Stimulated activated naive CD8-positive, alpha-beta T cell treated with anti-CD3 and anti-CD28 coated beads, Interleukin-15, Interleukin-2, amounts not matched to agents 100 ng/mL and 50 ng/mL, for 24 hours (primary cell): ENCODE measurements around the gene CACNA1A.
"Not testable (repeated sequence)": the region's sequence is repeated elsewhere in the genome, so short reads cannot be mapped to it uniquely, and the experiment has no call there.

ENCODE experiments used
- H3K27ac Mint-ChIP-seq: one replicate; pipeline ENCODE4 v1.8.0; 2021; ENCODE audit warnings: mild to moderate bottlenecking, mixed read lengths
- H3K27me3 Mint-ChIP-seq: one replicate; pipeline ENCODE4 v1.8.0; 2021; ENCODE audit warnings: mixed read lengths
- H3K36me3 Mint-ChIP-seq: one replicate; pipeline ENCODE4 v1.8.0; 2021; ENCODE audit warnings: low read depth, mixed read lengths
- H3K4me1 Mint-ChIP-seq: one replicate; pipeline ENCODE4 v1.8.0; 2021; ENCODE audit warnings: low read depth, mixed read lengths
- H3K4me3 Mint-ChIP-seq: one replicate; pipeline ENCODE4 v1.8.0; 2021; ENCODE audit warnings: mild to moderate bottlenecking, mixed read lengths
- H3K9me3 Mint-ChIP-seq: one replicate; pipeline ENCODE4 v1.8.0; 2021; ENCODE audit warnings: mixed read lengths

Gene CACNA1A

DNA sequence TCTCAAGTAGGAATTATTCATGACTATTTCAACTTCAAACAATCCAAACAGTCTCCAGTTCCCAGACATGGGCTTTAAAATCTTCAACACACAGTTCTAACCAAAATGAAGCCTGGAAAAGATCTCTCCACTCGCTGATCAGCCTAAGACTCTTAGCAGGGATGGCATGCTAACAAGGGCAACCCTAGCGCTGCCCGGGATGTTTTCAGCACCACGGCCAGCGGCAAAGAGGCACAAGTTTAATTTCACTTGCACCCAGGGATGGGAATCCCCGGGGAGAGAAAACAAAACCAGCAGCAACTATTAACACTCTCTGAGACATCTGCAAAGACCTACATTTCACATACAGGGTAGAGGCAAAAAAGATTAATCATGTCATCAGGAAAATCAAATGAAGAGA is 43.0 kb downstream of the CACNA1A start:
- peaks cover 3% of the 10 kb centered on the region for H3K9me3 Mint-ChIP-seq
- no peak overlapping the region for H3K27ac Mint-ChIP-seq
- H3K4me1 Mint-ChIP-seq = no peaks in the 10 kb centered on the region
- H3K4me3 Mint-ChIP-seq = no peak overlapping the region
- H3K27me3 Mint-ChIP-seq = peaks cover 22% of the 10 kb centered on the region
- no peaks in the 10 kb centered on the region for H3K36me3 Mint-ChIP-seq

DNA sequence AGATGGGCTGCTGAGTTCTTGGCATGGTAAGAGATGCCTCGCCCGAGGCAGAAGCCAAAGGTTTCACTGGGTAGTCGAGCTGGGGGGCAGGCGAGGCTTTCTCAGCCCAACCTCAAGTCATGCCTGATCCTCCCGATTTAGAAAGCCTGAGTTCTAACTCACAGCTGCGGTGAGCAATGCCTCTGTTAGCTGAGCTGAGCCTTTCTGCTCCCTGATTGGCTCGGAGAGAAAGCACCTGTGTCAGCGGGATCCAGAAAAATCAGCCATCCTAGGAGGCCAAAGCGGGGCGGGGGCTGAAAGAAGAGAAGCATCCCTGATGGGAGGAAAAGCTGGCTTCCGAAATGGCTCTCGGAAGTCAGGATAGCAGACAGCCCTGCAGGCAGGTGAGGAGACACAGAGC is 44.7 kb downstream of the CACNA1A start:
- no peak overlapping the region for H3K4me3 Mint-ChIP-seq
- peaks cover 6% of the 10 kb centered on the region for H3K9me3 Mint-ChIP-seq
- H3K27me3 Mint-ChIP-seq = peaks cover 26% of the 10 kb centered on the region
- H3K36me3 Mint-ChIP-seq = no peaks in the 10 kb centered on the region
- no peaks in the 10 kb centered on the region for H3K4me1 Mint-ChIP-seq
- H3K27ac Mint-ChIP-seq = no peak overlapping the region

DNA sequence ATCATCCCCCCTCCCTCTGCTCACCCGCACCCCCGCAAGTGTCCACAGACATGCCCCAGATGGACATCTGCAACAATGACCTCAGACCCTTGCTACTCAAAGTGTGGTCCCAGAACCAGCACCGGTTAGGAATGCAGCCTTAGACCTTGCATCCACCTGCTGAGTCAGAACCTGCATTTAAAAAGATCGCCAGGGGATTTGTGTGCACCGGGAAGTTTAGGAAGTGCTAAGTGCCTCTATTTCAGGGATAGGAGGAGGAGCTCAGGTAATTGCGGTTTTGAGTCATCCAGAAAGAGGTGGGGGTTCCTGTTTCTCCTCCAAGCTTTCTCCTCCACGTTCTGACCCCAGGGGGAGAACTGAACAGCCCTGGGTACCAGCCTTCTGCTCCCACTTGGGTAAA is 46.2 kb downstream of the CACNA1A start:
- Mint-ChIP-seq H3K27me3 (peaks cover 30% of the 10 kb centered on the region), H3K9me3 (peaks cover 9% of the 10 kb centered on the region), H3K4me1 (no peaks in the 10 kb centered on the region), H3K4me3 (no peak overlapping the region), H3K36me3 (no peaks in the 10 kb centered on the region), H3K27ac (no peak overlapping the region)

DNA sequence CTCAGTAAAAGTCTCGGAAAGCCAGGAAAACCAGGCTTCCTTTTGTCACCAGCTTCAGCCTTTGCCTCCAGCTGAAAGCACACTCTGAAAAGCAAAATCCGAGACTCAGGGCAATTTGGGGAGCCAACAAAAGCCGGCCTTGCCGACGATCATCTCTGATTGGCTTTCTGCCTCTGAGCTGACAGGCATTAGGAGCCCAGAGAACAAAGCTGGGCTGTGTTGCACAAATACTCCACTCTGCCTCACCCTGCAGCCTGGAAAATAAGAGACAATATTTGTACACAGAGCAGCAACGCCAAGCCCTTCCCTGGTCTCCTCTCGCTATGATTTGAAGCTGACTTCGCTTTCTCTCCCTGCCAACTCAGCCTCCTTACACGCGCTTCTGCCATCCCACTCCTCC is 46.9 kb downstream of the CACNA1A start:
- H3K4me1 Mint-ChIP-seq = no peaks in the 10 kb centered on the region
- peaks cover 30% of the 10 kb centered on the region for H3K27me3 Mint-ChIP-seq
- H3K4me3 Mint-ChIP-seq = no peak overlapping the region
- peaks cover 9% of the 10 kb centered on the region for H3K9me3 Mint-ChIP-seq
- H3K27ac Mint-ChIP-seq = no peak overlapping the region
- H3K36me3 Mint-ChIP-seq = no peaks in the 10 kb centered on the region

DNA sequence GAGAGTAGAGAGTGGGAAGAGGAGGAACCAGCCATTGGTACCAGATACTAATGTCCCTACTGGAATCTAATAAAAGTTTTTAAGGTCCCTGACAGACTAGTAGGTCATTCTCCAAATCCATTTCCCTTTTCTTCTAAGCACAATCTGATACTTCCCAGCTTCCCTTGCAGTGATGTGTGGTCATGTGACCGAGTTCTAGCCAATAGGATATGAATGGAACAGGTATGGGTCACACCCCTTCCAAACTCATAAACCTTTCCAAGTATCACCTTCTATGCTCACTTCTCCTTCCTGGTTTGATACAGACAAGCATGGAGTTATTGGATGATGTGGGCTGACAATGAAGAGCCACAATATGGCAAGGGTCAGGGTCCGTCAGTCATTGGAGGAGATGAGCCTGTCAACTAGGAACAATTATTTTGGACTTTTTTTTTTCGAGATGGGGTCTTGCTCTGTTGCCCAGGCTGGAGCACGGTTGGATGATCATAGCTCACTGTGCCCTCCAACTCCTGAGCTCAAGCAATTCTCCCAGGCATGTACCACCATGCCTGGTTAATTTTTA is 54.8 kb downstream of the CACNA1A start:
- Mint-ChIP-seq H3K4me1 (no peaks in the 10 kb centered on the region), H3K27ac (no peak overlapping the region), H3K36me3 (no peaks in the 10 kb centered on the region), H3K4me3 (no peak overlapping the region), H3K9me3 (peaks cover 24% of the 10 kb centered on the region), H3K27me3 (peaks cover 13% of the 10 kb centered on the region)

DNA sequence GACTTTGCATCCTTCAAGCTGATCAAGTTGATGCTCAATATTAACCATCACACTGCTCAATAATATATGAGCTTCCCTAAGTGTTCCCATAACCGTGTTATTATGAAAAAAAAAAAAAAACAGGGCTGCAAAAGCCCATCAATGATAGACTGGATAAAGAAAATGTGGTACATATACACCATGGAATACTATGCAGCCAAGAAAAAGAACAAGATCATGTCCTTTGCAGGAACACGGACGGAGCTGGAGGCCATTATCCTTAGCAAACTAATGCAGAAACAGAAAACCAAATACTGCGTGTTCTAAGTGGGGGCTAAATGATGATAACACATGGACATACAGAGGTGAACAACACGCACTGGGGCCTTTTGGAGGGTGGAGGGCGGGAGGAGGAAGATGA is 58.3 kb downstream of the CACNA1A start:
- H3K36me3 Mint-ChIP-seq = no peaks in the 10 kb centered on the region
- H3K4me3 Mint-ChIP-seq = no peak overlapping the region
- H3K9me3 Mint-ChIP-seq = peaks cover 18% of the 10 kb centered on the region
- H3K27ac Mint-ChIP-seq = no peak overlapping the region
- peaks cover 15% of the 10 kb centered on the region for H3K27me3 Mint-ChIP-seq
- no peaks in the 10 kb centered on the region for H3K4me1 Mint-ChIP-seq

DNA sequence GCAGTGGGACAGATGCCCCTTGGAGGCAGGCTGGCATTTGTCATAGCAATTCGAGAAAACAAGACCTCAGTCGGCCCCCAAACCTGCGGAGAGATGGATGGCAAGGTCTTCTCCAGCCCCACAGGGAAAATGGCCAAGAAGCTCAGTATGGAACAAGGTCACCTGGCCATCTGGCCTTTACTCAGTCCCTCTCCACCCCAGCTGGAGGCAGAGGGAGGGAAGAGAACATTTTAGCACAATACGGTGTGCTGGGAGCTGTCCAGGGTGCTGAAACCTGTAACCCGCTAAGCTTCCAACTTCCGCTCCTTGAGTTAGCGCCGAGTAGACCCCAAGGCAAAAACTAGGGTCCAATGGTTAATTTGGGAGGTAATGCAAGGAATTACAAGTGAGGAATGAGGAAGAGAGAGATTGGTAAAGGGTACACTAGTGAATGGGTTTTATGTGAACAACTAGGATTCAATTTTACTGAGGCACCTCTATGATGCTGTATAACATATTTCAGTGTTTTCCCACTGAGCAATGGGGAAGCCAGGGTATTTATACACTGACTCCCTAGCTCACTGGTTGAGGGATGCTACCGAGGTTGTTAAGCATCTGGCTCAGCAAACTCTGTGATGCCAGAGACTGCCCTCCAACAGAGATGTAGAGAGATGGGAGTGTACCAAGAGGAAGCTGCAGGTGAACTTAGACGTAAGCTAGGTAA is 64.3 kb downstream of the CACNA1A start:
- no peaks in the 10 kb centered on the region for H3K9me3 Mint-ChIP-seq
- H3K4me1 Mint-ChIP-seq = no peaks in the 10 kb centered on the region
- peaks cover 18% of the 10 kb centered on the region for H3K27me3 Mint-ChIP-seq
- no peaks in the 10 kb centered on the region for H3K36me3 Mint-ChIP-seq
- H3K4me3 Mint-ChIP-seq = no peak overlapping the region
- no peak overlapping the region for H3K27ac Mint-ChIP-seq

DNA sequence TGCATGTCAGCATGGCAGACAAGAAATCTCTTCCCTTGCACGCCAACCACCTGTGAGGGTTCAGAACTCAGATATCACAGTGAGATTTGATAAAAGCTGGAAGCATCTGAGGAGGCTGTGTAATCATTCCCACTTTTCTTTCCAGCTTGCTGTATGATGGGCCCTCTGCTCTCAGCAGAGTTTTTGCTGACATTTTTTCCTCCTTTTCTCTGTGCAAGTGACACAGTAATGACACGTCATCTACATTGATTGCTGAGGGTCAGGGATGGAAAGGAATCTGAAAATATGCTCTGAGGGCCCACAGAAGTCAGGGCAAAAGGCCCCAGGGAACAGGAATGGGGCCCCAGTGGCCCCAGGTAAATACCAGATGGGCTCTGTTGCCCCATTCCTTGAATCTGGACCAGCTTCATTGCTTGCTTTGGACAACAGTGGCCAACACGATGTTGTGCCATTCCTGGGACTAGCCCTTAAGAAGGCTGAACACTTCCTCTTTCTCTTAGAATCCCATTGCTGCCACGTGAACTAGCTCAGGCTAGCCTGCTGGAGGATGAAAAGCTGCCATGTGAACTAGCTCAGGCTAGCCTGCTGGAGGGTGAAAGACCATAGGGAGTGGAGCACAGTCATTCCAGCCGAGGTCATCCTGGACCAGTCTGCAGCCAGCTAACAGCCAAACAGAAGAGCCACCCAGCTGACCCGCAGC is 68.2 kb downstream of the CACNA1A start:
- Mint-ChIP-seq H3K27ac (no peak overlapping the region), H3K4me3 (no peak overlapping the region), H3K4me1 (no peaks in the 10 kb centered on the region), H3K36me3 (no peaks in the 10 kb centered on the region), H3K27me3 (peaks cover 8% of the 10 kb centered on the region), H3K9me3 (no peaks in the 10 kb centered on the region)

DNA sequence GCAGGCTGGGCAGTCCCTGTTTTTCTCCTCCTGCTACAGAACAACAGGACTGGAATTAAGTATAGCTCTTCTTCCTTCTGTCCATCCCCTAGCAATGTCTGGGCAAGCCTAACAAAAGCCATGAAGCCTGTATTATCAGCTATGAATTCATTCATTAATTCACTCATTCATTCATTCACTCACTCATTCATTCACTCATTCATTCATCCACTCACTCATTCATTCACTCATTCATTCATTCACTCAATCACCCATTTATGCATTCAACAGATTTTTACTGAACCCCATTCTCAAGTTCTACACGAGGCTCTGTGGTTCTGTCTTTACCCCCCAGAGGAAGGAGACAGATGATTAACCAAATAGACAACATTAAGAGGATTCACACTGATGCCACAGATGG is 69.9 kb downstream of the CACNA1A start:
- Mint-ChIP-seq H3K4me1 (no peaks in the 10 kb centered on the region), H3K27ac (no peak overlapping the region), H3K27me3 (peaks cover 11% of the 10 kb centered on the region), H3K9me3 (no peaks in the 10 kb centered on the region), H3K4me3 (no peak overlapping the region), H3K36me3 (no peaks in the 10 kb centered on the region)

DNA sequence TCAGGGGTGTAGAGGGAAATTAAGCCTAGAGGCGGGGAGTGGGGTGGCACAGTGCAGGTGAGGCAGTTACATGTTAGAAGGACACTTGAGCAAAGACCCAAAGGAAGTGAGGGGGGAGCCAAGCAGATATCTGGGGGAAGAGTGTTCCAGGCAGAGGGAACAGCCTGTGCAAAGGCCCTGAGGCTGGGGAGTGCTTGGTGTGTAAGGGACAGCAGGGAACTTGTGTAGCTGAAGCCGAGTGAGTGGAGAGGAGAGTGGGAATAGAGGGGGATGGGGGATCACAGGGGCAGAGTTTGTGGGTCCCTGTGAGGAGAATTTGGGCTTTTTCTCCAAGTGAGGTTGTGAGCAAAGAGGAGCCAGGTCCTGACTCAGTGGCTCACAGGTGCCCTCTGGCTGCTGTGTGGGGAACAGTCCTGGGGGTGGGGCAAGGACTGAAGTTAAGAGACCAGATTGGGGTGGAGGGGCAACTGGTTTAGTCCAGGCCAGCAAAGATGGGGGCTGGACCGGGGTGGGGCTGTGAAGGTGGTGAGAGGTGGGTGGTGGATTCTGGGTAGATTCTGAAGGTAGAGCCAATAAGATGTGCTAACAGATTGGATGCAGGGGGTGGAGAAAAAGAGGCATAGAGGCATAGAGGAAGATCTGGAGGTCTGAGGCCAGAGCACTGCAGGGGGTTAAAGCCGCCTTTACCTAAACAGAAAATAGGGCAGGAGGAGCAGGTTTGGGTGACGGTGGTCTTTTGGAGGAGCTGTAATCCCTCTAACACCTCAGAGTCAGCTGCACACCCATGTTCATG is 75.3 kb downstream of the CACNA1A start:
- H3K36me3 Mint-ChIP-seq = no peaks in the 10 kb centered on the region
- H3K27me3 Mint-ChIP-seq = peaks cover 25% of the 10 kb centered on the region
- no peaks in the 10 kb centered on the region for H3K4me1 Mint-ChIP-seq
- H3K27ac Mint-ChIP-seq = peak overlapping the region; percentile 19
- no peak overlapping the region for H3K4me3 Mint-ChIP-seq
- H3K9me3 Mint-ChIP-seq = no peaks in the 10 kb centered on the region

DNA sequence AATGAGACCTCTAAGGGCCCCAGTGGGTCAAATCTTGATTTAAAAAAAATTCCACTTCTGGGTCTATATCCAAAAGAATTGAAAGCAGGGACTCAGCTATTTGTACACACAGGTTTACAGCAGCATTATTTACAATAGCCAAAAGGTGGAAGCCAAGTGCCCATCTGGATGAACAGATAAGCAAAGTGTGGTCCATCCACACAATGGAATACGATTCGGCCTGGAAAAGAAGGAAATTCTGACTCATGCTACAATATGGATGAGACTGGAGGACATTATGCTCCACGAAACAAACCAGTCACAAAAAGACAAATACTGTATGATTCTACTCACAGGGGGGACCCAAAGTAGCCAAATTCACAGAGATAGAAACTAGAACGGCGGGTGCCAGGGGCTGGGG is 76.7 kb downstream of the CACNA1A start:
- Mint-ChIP-seq H3K36me3 (no peaks in the 10 kb centered on the region), H3K27ac (no peak overlapping the region), H3K27me3 (peaks cover 27% of the 10 kb centered on the region), H3K4me1 (no peaks in the 10 kb centered on the region), H3K9me3 (peaks cover 7% of the 10 kb centered on the region), H3K4me3 (no peak overlapping the region)

DNA sequence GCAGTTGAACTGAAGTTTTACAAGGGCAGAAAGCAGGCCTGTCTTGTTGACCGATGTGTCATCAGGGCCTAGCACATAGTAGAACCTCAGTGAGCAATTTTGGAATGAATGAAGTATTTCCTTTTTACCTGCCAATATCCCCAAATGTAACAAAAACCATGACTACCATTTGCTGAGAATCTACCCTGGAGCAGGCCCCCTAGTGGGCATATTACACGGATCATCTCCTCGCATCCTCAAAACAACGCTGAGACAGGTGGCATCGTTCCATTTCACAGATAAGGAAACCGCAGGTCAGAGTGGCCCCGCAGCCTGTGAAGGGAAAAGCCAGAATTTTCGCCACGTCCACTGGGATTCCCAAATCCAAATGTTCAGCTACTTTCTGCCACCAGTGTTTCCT is 77.9 kb downstream of the CACNA1A start:
- Mint-ChIP-seq H3K4me3 (no peak overlapping the region), H3K27ac (no peak overlapping the region), H3K27me3 (peaks cover 27% of the 10 kb centered on the region), H3K36me3 (no peaks in the 10 kb centered on the region), H3K9me3 (peaks cover 7% of the 10 kb centered on the region), H3K4me1 (no peaks in the 10 kb centered on the region)

DNA sequence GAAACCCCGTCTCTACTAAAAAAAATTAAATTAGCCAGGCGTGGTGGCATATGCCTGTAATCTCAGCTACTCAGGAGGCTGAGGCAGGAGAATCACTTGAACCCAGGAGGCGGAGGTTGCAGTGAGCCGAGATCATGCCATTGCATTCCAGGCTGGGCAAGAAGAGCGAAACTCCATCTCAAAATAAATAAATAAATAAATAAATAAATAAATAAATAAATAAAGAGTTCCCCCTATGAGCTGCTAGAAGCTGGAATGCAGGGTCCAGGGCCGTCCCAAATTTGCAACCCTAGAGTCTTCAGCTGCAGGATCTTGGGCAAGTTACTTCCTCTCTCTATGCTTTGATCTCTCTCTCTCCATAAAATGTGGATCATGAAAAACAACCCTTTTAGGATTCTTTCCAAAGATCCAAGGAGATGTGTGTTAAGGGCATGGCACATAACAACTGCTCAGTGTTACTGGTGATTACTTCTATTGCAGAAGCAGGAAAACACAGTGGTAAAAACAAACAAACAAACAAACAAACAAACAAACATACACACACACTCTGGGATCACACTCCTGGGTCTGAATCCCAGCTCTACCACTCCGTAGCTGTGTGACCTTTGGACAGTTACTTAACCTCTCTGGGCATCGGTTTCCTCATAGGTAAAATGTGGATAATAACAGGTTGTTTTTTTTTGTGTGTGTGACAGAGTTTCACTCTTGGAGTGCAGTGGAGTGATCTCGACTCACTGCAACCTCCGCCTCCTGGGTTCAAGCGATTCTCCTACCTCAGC is 78.8 kb downstream of the CACNA1A start:
- Mint-ChIP-seq H3K27me3 (peaks cover 30% of the 10 kb centered on the region), H3K4me3 (no peak overlapping the region), H3K4me1 (no peaks in the 10 kb centered on the region), H3K9me3 (peaks cover 14% of the 10 kb centered on the region), H3K36me3 (no peaks in the 10 kb centered on the region), H3K27ac (no peak overlapping the region)

DNA sequence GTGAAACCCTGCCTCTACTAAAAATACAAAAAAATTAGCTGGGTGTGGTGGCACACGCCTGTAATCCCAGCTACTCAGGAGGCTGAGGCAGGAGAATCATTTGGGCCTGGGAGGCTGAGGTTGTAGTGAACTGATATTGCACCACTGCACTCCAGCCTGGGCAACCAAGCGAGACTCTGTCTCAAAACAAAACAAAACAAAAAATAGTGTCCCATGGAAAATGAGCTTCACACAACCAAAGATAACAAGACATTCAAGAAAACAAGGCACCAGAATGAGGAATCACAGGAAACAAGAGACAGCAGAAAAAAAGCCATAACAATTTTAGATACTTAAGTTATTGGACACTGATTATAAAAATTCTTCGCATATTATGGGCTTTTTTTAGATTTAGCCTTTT is 80.4 kb downstream of the CACNA1A start:
- H3K27ac Mint-ChIP-seq, H3K4me3 Mint-ChIP-seq, H3K4me1 Mint-ChIP-seq, H3K36me3 Mint-ChIP-seq: not testable (repeated sequence)
- Mint-ChIP-seq H3K27me3 (peaks cover 22% of the 10 kb centered on the region), H3K9me3 (peaks cover 27% of the 10 kb centered on the region)
